GM06990 (cell line): ENCODE results near the gene CACNA1E.

ENCODE experiments used
- DNase-seq: peaks from one replicate; pipeline ENCODE4 v3.0.0-alpha.2; 2011; ENCODE audit not compliant: insufficient read length; ENCODE audit errors: extremely low read depth
- H3K27me3 ChIP-seq: replicated peaks from 2 replicates; pipeline ENCODE4 v1.6.0; 2011; ENCODE audit warnings: low read length; ENCODE audit not compliant: control insufficient read depth, insufficient read depth
- H3K36me3 ChIP-seq: 2 replicates; pipeline ENCODE4 v1.5.1; 2011; ENCODE audit warnings: low read length; ENCODE audit not compliant: control insufficient read depth, insufficient read depth
- H3K4me3 ChIP-seq: replicated peaks from 2 replicates; pipeline ENCODE4 v1.5.1; 2011; ENCODE audit warnings: low read depth, mild to moderate bottlenecking, control low read depth, low read length
- CTCF ChIP-seq: IDR thresholded peaks from 2 replicates; pipeline ENCODE4 v1.5.1; 2011; ENCODE audit warnings: low read length, control low read depth, mild to moderate bottlenecking, inconsistent platforms; ENCODE audit not compliant: insufficient read depth, poor library complexity, severe bottlenecking

Gene CACNA1E

GRCh38 chr1:181662606-181663005 lies 179.3 kb downstream of the CACNA1E start:
- no peak for TF ChIP-seq CTCF
- DNase-seq = no peak
- Histone ChIP-seq H3K36me3 (no peaks in the 10 kb centered on the region), H3K27me3 (no peaks in the 10 kb centered on the region), H3K4me3 (no peak overlapping the region)

- DNase-seq = no peak
- TF ChIP-seq CTCF = no peak
- no peaks in the 10 kb centered on the region; the same call in 1 of the 2 replicates for H3K36me3 ChIP-seq
- H3K27me3 ChIP-seq = no peaks in the 10 kb centered on the region
- H3K4me3 ChIP-seq = no peak overlapping the region
These were observed 181.2 kb downstream of the CACNA1E start for GRCh38 chr1:181664543-181664942.

GRCh38 chr1:181669246-181669645 lies 185.9 kb downstream of the CACNA1E start:
- DNase-seq = no peak

DNA sequence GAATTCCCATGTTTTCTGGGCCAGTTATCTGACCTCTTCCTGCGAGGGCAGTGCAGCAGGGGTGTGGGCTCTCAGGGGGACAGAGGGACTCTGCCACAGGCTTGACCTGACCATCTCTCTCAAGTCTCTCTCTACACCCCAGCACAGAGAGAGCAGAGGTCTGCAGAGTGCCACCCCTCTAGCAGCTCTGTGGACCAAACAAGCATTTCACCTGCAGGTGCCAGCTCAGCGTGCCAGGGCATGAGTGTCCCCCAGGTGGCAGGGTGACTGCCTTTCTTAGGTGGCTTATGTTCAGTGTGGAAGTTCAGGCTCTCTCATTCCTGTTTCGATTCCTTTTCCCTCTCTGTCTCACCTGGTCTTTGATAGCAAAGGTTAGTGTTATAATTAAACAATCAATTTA lies 191.3 kb downstream of the CACNA1E start:
- no peak for DNase-seq
- Histone ChIP-seq H3K4me3 (no peak overlapping the region), H3K27me3 (no peaks in the 10 kb centered on the region), H3K36me3 (no peaks in the 10 kb centered on the region)
- no peak for TF ChIP-seq CTCF

More at GRCh38 chr1:181669246-181669645, 185.9 kb downstream of the CACNA1E start:
- H3K27me3 ChIP-seq = no peaks in the 10 kb centered on the region
- TF ChIP-seq CTCF = no peak
- no peak overlapping the region for H3K4me3 ChIP-seq
- H3K36me3 ChIP-seq = no peaks in the 10 kb centered on the region; the same call in 1 of the 2 replicates

DNA sequence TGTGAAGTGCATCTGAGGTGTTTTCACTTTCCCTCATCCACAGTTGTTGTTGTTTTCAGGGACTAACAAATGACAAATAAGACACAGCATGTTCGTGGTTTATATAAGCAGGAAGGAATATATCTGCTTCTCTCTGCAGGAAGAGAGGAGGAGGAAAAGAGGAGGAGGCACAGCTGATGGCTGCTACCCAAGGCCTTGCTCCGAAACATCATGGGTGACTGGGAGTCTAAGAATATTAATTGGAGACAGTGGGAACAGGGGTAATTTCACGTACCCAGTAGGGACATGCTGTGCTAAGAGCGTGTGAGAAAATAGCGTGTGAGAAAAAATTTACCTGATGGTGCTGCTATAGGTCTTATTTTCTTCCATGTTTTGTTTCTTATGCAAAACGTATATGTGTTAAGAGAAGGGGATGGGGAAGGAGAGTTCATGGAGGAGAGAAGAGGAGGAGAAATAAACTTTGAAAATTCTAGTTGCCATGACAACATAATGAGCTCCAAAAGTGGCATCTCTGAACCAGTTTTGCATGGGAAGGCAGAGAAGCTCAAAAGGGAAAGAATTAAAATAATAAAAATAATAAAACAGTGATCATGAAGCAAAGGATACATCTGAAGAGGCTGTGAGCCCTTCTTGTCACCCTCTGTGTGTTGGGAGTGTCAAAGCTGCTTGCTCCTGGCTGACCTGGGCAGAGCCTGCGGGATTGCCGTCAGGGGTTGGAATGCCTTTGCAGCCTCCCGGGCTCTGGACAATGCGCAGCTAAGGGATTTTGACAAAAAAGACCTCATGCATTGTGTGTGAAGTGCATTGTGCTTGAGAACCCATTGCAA lies 192.0 kb downstream of the CACNA1E start:
- H3K4me3 ChIP-seq = no peak overlapping the region
- no peaks in the 10 kb centered on the region for H3K36me3 ChIP-seq
- H3K27me3 ChIP-seq = no peaks in the 10 kb centered on the region
- no peak for TF ChIP-seq CTCF
- DNase-seq = no peak

- Histone ChIP-seq H3K36me3 (no peaks in the 10 kb centered on the region), H3K4me3 (no peak overlapping the region), H3K27me3 (no peaks in the 10 kb centered on the region)
- DNase-seq = no peak
- no peak for TF ChIP-seq CTCF
These were observed 192.5 kb downstream of the CACNA1E start for GRCh38 chr1:181675918-181676190.
